ENCODE data around the gene PER2. TPM values are rescaled to one million over a fixed set of nuclear protein-coding genes. Genes with fewer than 3 reads are reported as not detected.

The PER2 gene
- total and polyA plus RNA-seq, 2 of the 4 experiments (the other 2 are of a cell fraction): 1.7 to 3.2 TPM

DNA sequence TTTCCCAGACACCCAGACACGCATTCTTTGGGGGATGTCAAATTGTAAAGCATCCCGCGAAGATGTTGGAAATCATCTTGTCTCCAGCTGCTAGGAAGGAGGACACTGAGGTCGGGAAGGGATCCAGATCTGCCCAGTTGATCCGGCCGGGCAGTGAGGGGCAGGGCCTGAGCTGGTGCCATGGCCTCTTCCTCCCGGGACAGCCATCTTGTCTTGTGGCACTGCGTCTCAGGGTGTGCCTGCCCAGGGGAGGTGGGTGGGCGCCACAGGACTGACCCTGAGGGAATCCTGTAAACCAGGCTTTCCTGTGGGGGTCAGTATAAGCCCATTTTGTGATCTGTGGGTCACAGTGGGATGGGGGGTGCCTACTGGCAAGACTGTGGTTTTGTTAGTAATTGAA lies 42.0 kb upstream of the PER2 start:
- no peak overlapping the region for H2BK5ac ChIP-seq (ENCODE audit: low read depth, low read length, poor library complexity, severe bottlenecking)
- no TSS peak for BruUV-seq (replicated peaks)
- no peak overlapping the region for H2BK120ac ChIP-seq (ENCODE audit: low read depth, low read length)
- H3K23ac ChIP-seq (ENCODE audit: low read depth, low read length): no peak overlapping the region
- H3K4me3 ChIP-seq (ENCODE audit: insufficient read depth, low read depth, low read length): no peak overlapping the region
- H2AK5ac ChIP-seq (ENCODE audit: low read depth, low read length): no peak overlapping the region
- no peak overlapping the region for H3K4me2 ChIP-seq (ENCODE audit: low read depth, low read length)
- dilution Hi-C loops (cut with HindIII; ENCODE audit: low sequenced_read_pairs, unreplicated experiment) (no loop called here), intact Hi-C loops (cut with micrococcal nuclease) (no loop called here), in situ Hi-C loops (cut with MboI; ENCODE audit: low sequenced_read_pairs) (no loop called here)
- no peak overlapping the region for H3K14ac ChIP-seq (replicated peaks; ENCODE audit: low read depth, low read length)
- ATAC-seq (ENCODE audit: low read depth): no peak
- H2AK9ac ChIP-seq (replicated peaks; ENCODE audit: low read depth, low read length, poor library complexity): no peak overlapping the region
- H4K20me1 ChIP-seq (ENCODE audit: insufficient read depth, low read length): no peaks in the 10 kb centered on the region; the same call in none of the 2 replicates
- no peak overlapping the region for H2AFZ ChIP-seq (replicated peaks; ENCODE audit: low read length, poor library complexity)
- 96% methylated on average over 3 of the region's 9 CpGs; no CpG with 5 or more reads in 1 of the 2 experiments for WGBS, 2 experiments (ENCODE audit: extremely low coverage in 2 of 2, insufficient read length in 1 of 2)
- H3K4me1 ChIP-seq (ENCODE audit: control insufficient read depth, insufficient read depth, low read length): no peaks in the 10 kb centered on the region
- H3K79me1 ChIP-seq (ENCODE audit: low read depth in 1 of 2, low read length in 2 of 2): peaks cover 27 to 48% of the 10 kb centered on the region in 2 experiments
- H3K18ac ChIP-seq (ENCODE audit: low read depth, low read length): no peak overlapping the region
- H3K9me3 ChIP-seq (ENCODE audit: control insufficient read depth, insufficient read depth, low read length): no peaks in the 10 kb centered on the region
- H3K27ac ChIP-seq (ENCODE audit: insufficient read depth, low read length): no peak overlapping the region
- no peak overlapping the region for H4K8ac ChIP-seq (ENCODE audit: low read depth in 2 of 2, low read length in 2 of 2)
- TF ChIP-seq POLR2A (IDR thresholded peaks at IDR 0.05; ENCODE audit: low read depth, low read length) (no peak), CHD1 (IDR thresholded peaks at IDR 0.05; ENCODE audit: low read depth, low read length) (no peak), MAZ (IDR thresholded peaks at IDR 0.05; ENCODE audit: borderline replicate concordance, low read depth, low read length) (no peak), FOS (IDR thresholded peaks at IDR 0.05; ENCODE audit: low read depth, low read length) (no peak), RFX5 (IDR thresholded peaks at IDR 0.05; ENCODE audit: low read depth, low read length) (no peak), NFE2L2 (IDR thresholded peaks at IDR 0.05; ENCODE audit: low read depth, low read length) (no peak), RCOR1 (IDR thresholded peaks at IDR 0.05; ENCODE audit: insufficient replicate concordance, low read length) (no peak), SMC3 (IDR thresholded peaks at IDR 0.05; ENCODE audit: low read depth, low read length) (no peak), RAD21 (IDR thresholded peaks at IDR 0.05; ENCODE audit: low read length) (no peak), MXI1 (IDR thresholded peaks at IDR 0.05; ENCODE audit: borderline replicate concordance, low read depth, low read length) (no peak), BHLHE40 (IDR thresholded peaks at IDR 0.05; ENCODE audit: low read depth, low read length) (no peak), CEBPB (IDR thresholded peaks at IDR 0.05; ENCODE audit: low read depth, low read length) (no peak), MAFK (IDR thresholded peaks at IDR 0.05; ENCODE audit: low read depth, low read length) (no peak)
- TF ChIP-seq, protein P1, sequence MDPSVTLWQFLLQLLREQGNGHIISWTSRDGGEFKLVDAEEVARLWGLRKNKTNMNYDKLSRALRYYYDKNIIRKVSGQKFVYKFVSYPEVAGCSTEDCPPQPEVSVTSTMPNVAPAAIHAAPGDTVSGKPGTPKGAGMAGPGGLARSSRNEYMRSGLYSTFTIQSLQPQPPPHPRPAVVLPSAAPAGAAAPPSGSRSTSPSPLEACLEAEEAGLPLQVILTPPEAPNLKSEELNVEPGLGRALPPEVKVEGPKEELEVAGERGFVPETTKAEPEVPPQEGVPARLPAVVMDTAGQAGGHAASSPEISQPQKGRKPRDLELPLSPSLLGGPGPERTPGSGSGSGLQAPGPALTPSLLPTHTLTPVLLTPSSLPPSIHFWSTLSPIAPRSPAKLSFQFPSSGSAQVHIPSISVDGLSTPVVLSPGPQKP (IDR thresholded peaks at IDR 0.05; ENCODE audit: borderline replicate concordance, low read depth, low read length): no peak
- TF ChIP-seq, protein P2, sequence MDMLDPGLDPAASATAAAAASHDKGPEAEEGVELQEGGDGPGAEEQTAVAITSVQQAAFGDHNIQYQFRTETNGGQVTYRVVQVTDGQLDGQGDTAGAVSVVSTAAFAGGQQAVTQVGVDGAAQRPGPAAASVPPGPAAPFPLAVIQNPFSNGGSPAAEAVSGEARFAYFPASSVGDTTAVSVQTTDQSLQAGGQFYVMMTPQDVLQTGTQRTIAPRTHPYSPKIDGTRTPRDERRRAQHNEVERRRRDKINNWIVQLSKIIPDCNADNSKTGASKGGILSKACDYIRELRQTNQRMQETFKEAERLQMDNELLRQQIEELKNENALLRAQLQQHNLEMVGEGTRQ (IDR thresholded peaks at IDR 0.05; ENCODE audit: low read depth, low read length): no peak
- TF ChIP-seq, protein P3, sequence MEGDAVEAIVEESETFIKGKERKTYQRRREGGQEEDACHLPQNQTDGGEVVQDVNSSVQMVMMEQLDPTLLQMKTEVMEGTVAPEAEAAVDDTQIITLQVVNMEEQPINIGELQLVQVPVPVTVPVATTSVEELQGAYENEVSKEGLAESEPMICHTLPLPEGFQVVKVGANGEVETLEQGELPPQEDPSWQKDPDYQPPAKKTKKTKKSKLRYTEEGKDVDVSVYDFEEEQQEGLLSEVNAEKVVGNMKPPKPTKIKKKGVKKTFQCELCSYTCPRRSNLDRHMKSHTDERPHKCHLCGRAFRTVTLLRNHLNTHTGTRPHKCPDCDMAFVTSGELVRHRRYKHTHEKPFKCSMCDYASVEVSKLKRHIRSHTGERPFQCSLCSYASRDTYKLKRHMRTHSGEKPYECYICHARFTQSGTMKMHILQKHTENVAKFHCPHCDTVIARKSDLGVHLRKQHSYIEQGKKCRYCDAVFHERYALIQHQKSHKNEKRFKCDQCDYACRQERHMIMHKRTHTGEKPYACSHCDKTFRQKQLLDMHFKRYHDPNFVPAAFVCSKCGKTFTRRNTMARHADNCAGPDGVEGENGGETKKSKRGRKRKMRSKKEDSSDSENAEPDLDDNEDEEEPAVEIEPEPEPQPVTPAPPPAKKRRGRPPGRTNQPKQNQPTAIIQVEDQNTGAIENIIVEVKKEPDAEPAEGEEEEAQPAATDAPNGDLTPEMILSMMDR (conservative IDR thresholded peaks at IDR 0.05; ENCODE audit: low read depth, low read length): no peak
- no peak overlapping the region for H3K4ac ChIP-seq (ENCODE audit: low read depth, low read length)
- H3K9ac ChIP-seq (ENCODE audit: low read depth, low read length): no peak overlapping the region
- no peak for DNase-seq
- H3K9me1 ChIP-seq (ENCODE audit: insufficient read depth, low read length): peaks cover 10% of the 10 kb centered on the region
- H3K56ac ChIP-seq (ENCODE audit: extremely low read depth, insufficient read depth, low read length): no peak overlapping the region
- no peak overlapping the region for H2BK20ac ChIP-seq (ENCODE audit: low read depth, low read length)
- H4K91ac ChIP-seq (ENCODE audit: insufficient read depth, low read depth, low read length): no peak overlapping the region
- ChIA-PET POLR2A (ENCODE audit: unreplicated experiment) (no interaction called here), CTCF (no interaction called here)
- no peak overlapping the region for H2BK15ac ChIP-seq (ENCODE audit: low read depth, low read length)
- peaks cover 32% of the 10 kb centered on the region for H3K36me3 ChIP-seq (ENCODE audit: control insufficient read depth, insufficient read depth, low read length)
- no peaks in the 10 kb centered on the region for H3K27me3 ChIP-seq (ENCODE audit: control insufficient read depth, insufficient read depth, low read length)
- H4K5ac ChIP-seq (ENCODE audit: low read depth, low read length): no peak overlapping the region

Measured in IMR-90 (cell line).